GM12878 (cell line): ENCODE results near the gene CDK5RAP1.

Experiments
- ATF3 ChIP-seq: IDR thresholded peaks from 2 replicates; pipeline ENCODE4 v1.6.1; 2011; ENCODE audit warnings: low read depth, mild to moderate bottlenecking, low read length, moderate library complexity, borderline replicate concordance; ENCODE audit errors: extremely low read depth
- CTCF ChIP-seq, 3 experiments: IDR thresholded peaks in 2 of 3; conservative IDR thresholded peaks in 1 of 3; 2 replicates each; pipeline ENCODE4 v1.5.1; 2011; ENCODE audit warnings: low read depth in 3 of 3, low read length in 3 of 3, mild to moderate bottlenecking in 3 of 3, control low read depth in 2 of 3, moderate library complexity in 2 of 3, inconsistent platforms in 1 of 3, mixed read lengths in 1 of 3; ENCODE audit not compliant: control insufficient read depth in 2 of 3, insufficient read depth in 1 of 3; ENCODE audit errors: extremely low read depth in 1 of 3
- EZH2 ChIP-seq: IDR thresholded peaks from 2 replicates; pipeline ENCODE4 v1.6.1; 2012; ENCODE audit warnings: low read depth, mild to moderate bottlenecking, control low read depth, inconsistent platforms, low read length, borderline replicate concordance; ENCODE audit not compliant: control insufficient read depth
- GABPA ChIP-seq: IDR thresholded peaks from 2 replicates; pipeline ENCODE4 v1.6.1; 2014; ENCODE audit warnings: antibody characterized with exemption, low read depth, mild to moderate bottlenecking, inconsistent platforms
- KDM1A ChIP-seq: fragments of 200-600 bp; sonication (generic); IDR thresholded peaks from 2 replicates; pipeline ENCODE4 v1.6.1; 2016; ENCODE audit warnings: borderline replicate concordance
- MLLT1 ChIP-seq: fragments of 450-650 bp; IDR thresholded peaks from 2 replicates; pipeline ENCODE4 v1.6.1; 2016; ENCODE audit warnings: mild to moderate bottlenecking
- NFYB ChIP-seq: IDR thresholded peaks from 2 replicates; pipeline ENCODE4 v1.6.1; 2011; ENCODE audit warnings: low read depth, mild to moderate bottlenecking, low read length, improper control_type of control experiment, moderate library complexity; ENCODE audit not compliant: insufficient read depth
- POLR2A ChIP-seq: IDR thresholded peaks from 2 replicates; pipeline ENCODE4 v1.6.1; 2011; ENCODE audit warnings: low read depth, mild to moderate bottlenecking, low read length
- POLR2AphosphoS5 ChIP-seq: IDR thresholded peaks from 2 replicates; pipeline ENCODE4 v1.6.1; 2011; ENCODE audit warnings: mild to moderate bottlenecking, low read length, inconsistent platforms
- RCOR1 ChIP-seq: conservative IDR thresholded peaks from 2 replicates; pipeline ENCODE4 v1.6.1; 2012; ENCODE audit warnings: low read depth, low read length, improper control_type of control experiment
- SP1 ChIP-seq: IDR thresholded peaks from one replicate; pipeline ENCODE4 v1.6.1; 2011; ENCODE audit warnings: low read depth, low read length

GRCh38 chr20:33328157-33329137 is 72.9 kb downstream of the CDK5RAP1 start:
- TF ChIP-seq RCOR1, result no peak
- TF ChIP-seq SP1, result no peak
- TF ChIP-seq POLR2AphosphoS5, result no peak
- TF ChIP-seq POLR2A, result no peak
- no peak for TF ChIP-seq EZH2
- no peak for TF ChIP-seq MLLT1
- no peak for TF ChIP-seq GABPA
- no peak for TF ChIP-seq CTCF (IDR thresholded peaks at IDR 0.05 in 2 of 3, conservative IDR thresholded peaks at IDR 0.05 in 1 of 3; ENCODE audit: control insufficient read depth in 2 of 3, extremely low read depth in 1 of 3, insufficient read depth in 1 of 3, low read depth in 3 of 3, low read length in 3 of 3)
- no peak for TF ChIP-seq ATF3
- TF ChIP-seq NFYB, result no peak
- no peak for TF ChIP-seq KDM1A
